Astrocyte of the cerebellum (primary cell): ENCODE results near the gene DOC2A.

Experiments
- DNase-seq: peaks from one replicate; pipeline ENCODE4 v3.0.0-alpha.2; 2011; ENCODE audit warnings: low read depth
- H3K4me3 ChIP-seq: 2 replicates; pipeline ENCODE4 v1.5.1; 2011; ENCODE audit warnings: mild to moderate bottlenecking, low read depth, low read length, moderate library complexity
- in situ Hi-C: cut with HindIII; loops from 2 replicates; pipeline ENCODE4 v1.10.0; 2017; ENCODE audit warnings: low sequenced_read_pairs
- TF ChIP-seq, protein P1 (sequence below): IDR thresholded peaks from 2 replicates; pipeline ENCODE4 v1.5.1; 2012; ENCODE audit warnings: low read length, low read depth, moderate library complexity, mild to moderate bottlenecking; ENCODE audit errors: missing control alignments

Gene DOC2A

DNA sequence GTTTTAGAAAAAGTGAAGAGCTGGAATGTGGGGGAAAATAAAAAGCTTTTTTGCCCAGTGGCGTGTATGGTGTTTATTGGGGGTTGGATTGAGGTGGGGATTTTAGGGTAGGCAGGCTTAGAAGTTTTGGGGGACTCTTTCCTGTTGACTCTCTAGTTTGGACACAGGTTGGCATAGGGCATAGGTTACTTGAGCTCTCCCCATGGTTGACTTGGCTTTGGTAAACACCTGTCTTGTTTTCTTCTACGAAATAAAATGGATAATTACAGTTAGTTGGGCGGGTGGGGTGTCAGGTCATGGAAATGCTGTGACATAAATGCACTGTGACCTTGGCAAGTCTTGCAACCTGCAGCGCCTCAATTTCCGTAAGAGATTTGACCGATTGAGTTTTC is 37.8 kb downstream of the DOC2A start:
- H3K4me3 ChIP-seq = no peak overlapping the region
- in situ Hi-C loops = no loop called here
- no peak for DNase-seq
- TF ChIP-seq, protein P1, sequence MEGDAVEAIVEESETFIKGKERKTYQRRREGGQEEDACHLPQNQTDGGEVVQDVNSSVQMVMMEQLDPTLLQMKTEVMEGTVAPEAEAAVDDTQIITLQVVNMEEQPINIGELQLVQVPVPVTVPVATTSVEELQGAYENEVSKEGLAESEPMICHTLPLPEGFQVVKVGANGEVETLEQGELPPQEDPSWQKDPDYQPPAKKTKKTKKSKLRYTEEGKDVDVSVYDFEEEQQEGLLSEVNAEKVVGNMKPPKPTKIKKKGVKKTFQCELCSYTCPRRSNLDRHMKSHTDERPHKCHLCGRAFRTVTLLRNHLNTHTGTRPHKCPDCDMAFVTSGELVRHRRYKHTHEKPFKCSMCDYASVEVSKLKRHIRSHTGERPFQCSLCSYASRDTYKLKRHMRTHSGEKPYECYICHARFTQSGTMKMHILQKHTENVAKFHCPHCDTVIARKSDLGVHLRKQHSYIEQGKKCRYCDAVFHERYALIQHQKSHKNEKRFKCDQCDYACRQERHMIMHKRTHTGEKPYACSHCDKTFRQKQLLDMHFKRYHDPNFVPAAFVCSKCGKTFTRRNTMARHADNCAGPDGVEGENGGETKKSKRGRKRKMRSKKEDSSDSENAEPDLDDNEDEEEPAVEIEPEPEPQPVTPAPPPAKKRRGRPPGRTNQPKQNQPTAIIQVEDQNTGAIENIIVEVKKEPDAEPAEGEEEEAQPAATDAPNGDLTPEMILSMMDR = no peak

- no peak overlapping the region for H3K4me3 ChIP-seq
- DNase-seq = no peak
- TF ChIP-seq, protein P1 = no peak
- in situ Hi-C loops = no loop called here
Observed at GRCh38 chr16:29972500-29972899, 38.3 kb downstream of the DOC2A start.

- DNase-seq = no peak
- no peak overlapping the region for H3K4me3 ChIP-seq
- TF ChIP-seq, protein P1 = no peak
- in situ Hi-C loops = no loop called here
Observed at GRCh38 chr16:29971304-29971703, 39.5 kb downstream of the DOC2A start.

DNA sequence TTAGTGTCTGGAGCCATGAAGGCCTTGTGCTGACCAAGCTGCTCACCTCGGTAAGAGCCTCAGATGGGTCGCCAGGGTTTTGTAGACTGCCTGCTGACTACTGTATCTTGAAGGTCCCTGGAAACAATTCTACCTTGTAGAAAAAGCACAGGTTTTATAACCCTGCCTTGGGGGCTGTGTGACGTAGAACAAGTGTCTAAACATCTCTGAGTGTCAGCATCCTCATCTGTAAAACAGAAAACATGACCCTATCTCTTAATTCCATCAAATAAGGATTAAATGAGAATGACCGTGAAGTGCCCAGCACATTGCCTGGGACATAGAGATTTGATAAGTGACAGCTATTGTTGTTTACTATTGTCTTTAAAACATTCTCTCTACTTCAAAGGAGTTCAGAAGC is 42.6 kb downstream of the DOC2A start:
- DNase-seq = no peak
- no peak overlapping the region for H3K4me3 ChIP-seq
- in situ Hi-C loops = no loop called here
- TF ChIP-seq, protein P1 = no peak

DNA sequence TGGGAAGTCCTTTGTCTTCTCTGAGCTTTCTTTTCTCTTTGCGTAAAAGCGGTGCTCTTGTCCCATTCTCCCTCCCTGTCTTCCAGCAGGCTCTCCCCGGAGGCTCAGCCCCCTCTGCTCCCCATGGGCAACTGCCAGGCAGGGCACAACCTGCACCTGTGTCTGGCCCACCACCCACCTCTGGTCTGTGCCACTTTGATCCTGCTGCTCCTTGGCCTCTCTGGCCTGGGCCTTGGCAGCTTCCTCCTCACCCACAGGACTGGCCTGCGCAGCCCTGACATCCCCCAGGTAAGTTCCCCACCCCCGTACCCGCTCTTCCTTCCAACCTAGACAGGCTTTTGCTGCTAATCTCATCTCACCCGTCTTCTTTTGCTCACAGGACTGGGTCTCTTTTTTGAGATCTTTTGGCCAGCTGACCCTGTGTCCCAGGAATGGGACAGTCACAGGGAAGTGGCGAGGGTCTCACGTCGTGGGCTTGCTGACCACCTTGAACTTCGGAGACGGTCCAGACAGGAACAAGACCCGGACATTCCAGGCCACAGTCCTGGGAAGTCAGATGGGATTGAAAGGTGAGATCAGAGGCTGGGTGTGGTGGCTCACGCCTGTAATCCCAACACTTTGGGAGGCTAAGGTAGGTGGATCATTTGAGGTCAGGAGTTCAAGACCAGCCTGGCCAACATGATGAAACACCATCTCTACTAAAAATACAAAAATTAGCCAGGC is 47.6 kb downstream of the DOC2A start:
- in situ Hi-C loops = no loop called here
- TF ChIP-seq, protein P1 = no peak
- peak overlapping the region; percentile 63 for H3K4me3 ChIP-seq
- DNase-seq = no peak

DNA sequence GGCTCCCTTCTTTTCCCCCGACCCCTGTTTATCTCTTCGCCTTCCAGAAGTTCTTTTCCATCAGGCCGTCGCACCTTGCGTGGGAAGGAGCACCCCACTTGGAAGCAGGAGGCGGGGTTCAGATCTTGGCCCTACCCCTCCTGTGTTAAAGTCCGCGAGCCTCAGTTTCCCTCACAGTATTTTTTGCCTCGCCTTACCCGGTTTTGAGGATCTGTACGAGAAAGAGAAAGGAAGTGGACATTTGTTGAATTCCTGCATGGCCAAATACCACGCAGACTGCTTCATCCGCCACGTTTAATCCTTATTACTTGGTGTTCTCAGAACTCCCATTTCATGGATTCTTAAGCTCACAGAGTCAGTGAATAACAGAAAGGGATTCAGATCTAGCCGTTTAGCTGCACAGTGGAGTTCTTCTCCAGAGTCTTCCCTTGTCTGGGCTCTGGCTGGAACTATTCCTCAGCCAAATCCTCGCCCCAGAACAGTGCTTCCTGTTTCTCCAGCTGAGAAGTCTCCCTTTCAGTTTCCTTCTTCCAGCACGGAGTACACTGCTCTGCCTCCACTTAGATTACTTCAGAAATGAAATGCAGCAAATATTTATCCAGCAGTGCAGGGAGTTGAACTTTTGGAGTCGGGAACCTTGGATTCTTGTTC is 48.4 kb downstream of the DOC2A start:
- in situ Hi-C loops = no loop called here

More for the DNA sequence above, 48.4 kb downstream of the DOC2A start:
- no peak for DNase-seq
- H3K4me3 ChIP-seq = peak overlapping the region; percentile 63
- TF ChIP-seq, protein P1 = no peak
